ENCODE measurements around the gene TSPOAP1.
A peak's percentile ranks its signal among the peaks of the same experiment; 100 is the strongest.

Gene TSPOAP1

GRCh38 chr17:58317421-58318064 is 11.1 kb downstream of the TSPOAP1 start:
- DNase-seq (ENCODE audit: low spot score): peak; percentile 84

DNA sequence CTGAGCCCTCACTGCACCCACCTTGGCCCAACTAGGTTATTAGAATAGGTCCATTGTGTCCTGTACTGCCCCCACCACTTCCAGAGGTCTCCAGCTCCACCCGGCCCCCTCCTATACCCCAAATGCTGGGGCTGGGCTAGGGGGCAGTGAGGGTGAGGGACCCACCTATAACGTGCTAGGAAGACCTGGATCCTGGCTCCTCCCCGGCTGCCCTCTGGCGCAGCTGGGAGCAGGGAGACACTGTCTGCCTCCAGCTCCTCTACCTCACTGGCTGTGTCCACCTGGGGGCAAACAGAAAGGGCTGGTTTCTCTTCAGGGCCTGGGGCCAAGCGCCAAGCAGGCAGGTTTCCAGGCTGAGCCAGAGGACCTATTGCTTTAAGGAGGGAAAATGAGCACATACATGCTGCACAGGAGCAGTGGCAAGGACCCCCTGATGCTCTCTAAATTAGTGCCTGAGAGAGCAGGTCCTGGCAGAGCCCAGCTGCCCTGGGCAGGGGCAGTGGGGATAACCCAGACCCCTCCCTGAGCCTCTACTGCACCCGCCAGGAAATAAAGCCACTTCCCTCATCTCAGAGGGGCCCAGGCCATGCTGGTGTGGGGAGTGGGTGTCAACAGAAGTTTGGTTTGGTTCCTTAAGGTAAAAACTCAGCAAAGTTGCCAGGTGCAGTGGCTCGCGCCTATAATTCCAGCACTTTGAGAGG is 12.2 kb downstream of the TSPOAP1 start:
- no peak for DNase-seq (ENCODE audit: low spot score)

DNA sequence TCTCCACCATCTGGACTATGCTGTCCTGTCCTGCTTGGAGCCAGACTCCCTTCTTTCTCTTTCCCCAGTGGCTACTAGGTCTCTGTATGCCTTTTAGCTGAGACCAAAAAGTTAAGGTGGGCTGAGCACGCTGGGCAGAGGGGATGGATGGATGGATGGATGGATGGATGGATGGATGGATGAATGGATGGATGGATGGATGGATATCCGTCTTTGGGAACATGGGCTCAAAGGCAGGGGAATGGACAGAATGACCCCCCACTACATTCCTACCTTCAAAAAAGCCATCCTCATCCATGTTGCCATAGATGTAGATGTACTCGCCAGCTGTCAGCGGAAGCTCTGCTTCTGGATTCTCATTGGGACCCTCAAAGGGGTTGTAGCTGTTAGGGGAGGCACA is 12.8 kb downstream of the TSPOAP1 start:
- no peak for DNase-seq (ENCODE audit: low spot score)

- DNase-seq (ENCODE audit: low spot score): no peak
These were observed 13.3 kb downstream of the TSPOAP1 start for GRCh38 chr17:58315281-58315711.

DNA sequence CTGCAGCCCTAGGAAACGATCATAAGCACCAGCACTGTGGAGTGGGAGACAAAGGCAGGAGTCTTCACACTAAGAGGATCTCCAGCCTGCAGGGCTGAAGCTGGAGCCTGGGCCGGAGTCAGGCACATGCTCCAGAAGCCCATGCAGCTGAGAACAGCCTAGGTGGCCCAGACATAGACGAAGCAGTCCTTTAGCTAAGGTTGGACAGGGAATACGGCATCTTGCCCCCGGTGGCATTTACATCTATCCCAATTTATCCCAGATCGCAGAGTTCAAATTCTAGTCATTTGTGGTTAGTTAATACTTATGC is 13.9 kb downstream of the TSPOAP1 start:
- DNase-seq (ENCODE audit: low spot score): no peak

- no peak for DNase-seq (ENCODE audit: low spot score)
These were observed 14.5 kb downstream of the TSPOAP1 start for GRCh38 chr17:58313815-58314705.

- no peak for DNase-seq (ENCODE audit: low spot score)
These were observed 15.8 kb downstream of the TSPOAP1 start for GRCh38 chr17:58312829-58313228.

DNA sequence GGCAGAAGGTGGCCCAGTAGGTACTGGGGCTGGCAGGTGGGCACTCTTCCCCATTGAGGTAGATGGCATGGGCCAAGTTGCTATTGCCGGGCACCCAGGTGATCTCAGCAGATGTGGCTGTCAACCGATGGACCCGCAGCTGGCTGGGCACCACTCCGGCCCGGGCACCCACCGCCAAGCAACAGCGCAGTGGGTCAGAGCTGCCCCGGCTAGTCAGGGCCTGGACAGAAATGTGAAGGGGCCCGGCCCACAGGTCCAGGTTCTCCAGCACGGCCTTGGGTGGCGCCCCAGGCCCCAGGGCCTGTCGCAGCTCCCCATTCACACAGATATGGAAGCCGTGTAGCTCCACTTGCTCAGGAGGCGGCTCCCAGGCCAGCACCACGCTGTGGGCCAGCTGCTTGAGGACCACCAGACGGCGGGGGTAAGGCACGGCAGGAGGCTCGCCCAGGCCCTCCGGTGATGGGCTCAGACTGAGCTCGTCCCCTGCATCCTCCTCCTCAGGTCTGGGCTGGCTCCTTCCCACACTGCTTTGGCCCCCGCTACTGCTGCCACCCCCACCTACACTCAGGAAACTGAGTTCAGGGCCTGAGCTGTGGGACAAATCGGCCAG is 16.5 kb downstream of the TSPOAP1 start:
- no peak for DNase-seq (ENCODE audit: low spot score)

DNA sequence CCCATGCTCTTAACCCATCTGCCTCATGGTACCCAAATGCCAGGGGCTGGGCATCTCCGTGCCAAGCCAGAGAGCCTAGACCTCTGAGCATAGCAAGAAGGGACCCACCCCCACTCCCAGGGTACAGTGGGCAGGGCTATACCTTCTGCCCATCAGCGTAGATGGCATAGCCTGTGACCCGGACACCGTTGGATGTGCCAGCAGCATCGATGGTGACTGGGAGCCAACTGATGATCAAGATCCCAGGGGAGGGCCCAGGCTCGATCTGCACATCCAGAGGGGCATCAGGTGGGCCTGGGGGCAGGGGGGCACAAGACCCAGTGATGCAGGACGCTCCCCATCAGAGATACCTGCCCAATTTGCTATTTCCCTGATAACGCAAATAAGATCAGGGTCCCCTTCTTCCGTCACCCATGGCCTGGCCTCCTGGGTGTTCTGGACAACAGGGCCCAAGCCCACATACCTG is 17.1 kb downstream of the TSPOAP1 start:
- no peak for DNase-seq (ENCODE audit: low spot score)

GRCh38 chr17:58310511-58311428 is 17.8 kb downstream of the TSPOAP1 start:
- no peak for DNase-seq (ENCODE audit: low spot score)

- DNase-seq (ENCODE audit: low spot score): no peak
These were observed 18.7 kb downstream of the TSPOAP1 start for GRCh38 chr17:58309918-58310259.

GRCh38 chr17:58308985-58309917 is 19.3 kb downstream of the TSPOAP1 start:
- DNase-seq (ENCODE audit: low spot score): no peak

GRCh38 chr17:58308173-58308984 is 20.2 kb downstream of the TSPOAP1 start:
- DNase-seq (ENCODE audit: low spot score): no peak

- DNase-seq (ENCODE audit: low spot score): no peak
These were observed 21.0 kb downstream of the TSPOAP1 start for GRCh38 chr17:58307468-58308172.

DNA sequence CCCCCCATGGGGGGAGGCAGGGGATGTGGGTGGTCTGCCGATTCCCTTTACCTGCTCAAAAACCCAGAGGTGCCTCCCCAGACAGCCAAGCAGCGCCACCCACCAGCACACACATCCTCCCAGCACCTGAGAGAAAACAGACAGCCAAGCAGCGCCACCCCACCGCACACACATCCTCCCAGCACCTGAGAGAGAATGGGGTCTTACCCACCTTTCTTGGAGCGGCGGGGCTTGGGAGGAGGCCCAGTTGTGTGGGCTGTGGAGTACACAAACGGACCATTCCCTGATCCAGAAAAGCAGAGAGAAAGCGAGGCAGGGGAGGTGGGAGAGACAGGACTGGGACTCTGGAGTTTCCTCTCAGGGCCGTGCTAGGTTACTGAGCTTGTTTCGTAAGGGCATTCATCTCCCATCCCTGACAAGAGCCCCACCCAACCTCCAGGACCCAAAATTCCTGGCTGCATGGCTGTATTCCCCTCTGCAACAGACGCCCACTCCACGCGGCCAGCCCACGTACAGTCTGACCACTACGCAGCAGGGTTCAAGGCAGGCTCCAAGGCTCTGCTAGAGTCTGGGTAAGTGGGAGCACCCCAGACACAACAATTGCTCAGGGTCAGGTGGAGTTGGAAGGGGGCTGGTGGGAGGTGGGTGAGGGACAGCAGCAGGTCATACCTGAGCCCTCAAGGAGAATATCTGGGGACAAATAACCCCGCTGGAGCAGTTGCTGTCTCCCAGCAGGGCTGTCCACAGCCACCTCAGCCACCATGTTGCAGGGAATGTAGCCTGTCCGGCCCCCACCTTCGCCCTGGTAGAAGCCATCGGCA is 22.3 kb downstream of the TSPOAP1 start:
- DNase-seq (ENCODE audit: low spot score): no peak

GRCh38 chr17:58305626-58306025 is 23.0 kb downstream of the TSPOAP1 start:
- no peak for DNase-seq (ENCODE audit: low spot score)

- no peak for DNase-seq (ENCODE audit: low spot score)
These were observed 23.7 kb downstream of the TSPOAP1 start for GRCh38 chr17:58304750-58305486.
